Measurements from ENCODE around the gene PDGFC. TPM values are rescaled to one million over a fixed set of nuclear protein-coding genes. Genes with fewer than 3 reads are reported as not detected.

Gene PDGFC
- total RNA-seq, 1 donor from 2014 or later = 39.9 TPM

DNA sequence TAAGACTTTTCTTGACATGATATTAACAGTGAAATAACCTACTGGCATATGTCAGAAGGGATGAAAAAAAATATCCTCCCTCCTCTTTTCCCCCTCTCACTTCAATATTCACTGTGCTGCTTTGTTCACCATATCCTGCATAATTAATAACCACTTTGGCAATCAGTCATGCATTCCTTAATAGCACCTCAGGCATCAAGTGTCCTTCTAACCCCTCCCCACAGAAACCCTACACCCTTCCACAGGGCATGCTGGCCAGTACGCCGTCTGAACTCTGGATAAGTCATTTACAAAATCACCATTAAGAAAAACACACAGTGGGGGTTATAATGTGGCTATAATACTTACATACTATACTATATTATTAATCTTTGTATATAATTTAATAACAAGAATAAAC is 165.9 kb downstream of the PDGFC start:
- no peaks in the 10 kb centered on the region for H3K36me3 Mint-ChIP-seq
- TF ChIP-seq CTCF (conservative IDR thresholded peaks at IDR 0.05) = no peak
- H3K27ac Mint-ChIP-seq = peak overlapping the region; percentile 78
- H3K27me3 Mint-ChIP-seq = no peaks in the 10 kb centered on the region
- no peak for DNase-seq (ENCODE audit: extremely low spot score, unreplicated experiment)
- H3K4me3 Mint-ChIP-seq = peak overlapping the region; percentile 69
- peaks cover 23% of the 10 kb centered on the region for H3K4me1 Mint-ChIP-seq (ENCODE audit: unreplicated experiment)
- H3K9me3 Mint-ChIP-seq = no peaks in the 10 kb centered on the region

DNA sequence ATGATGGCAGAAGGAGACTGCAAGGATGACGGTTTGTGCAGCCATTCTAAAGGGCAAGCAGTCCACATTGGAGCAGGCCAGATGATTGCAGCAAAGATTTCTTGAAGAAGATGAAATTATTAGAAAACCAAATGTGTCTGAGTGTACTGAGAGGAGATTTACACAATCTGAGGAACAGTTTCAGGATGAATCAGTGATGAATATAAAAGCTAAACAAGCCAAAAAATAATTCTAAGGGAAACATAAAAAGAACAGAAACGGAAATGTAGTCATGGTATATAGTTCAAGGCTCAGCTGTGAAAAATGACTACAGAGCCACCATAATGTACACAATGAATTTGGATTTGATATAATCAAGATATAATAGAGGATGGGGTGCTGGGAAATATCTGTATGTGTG is 168.5 kb downstream of the PDGFC start:
- no peak for DNase-seq (ENCODE audit: extremely low spot score, unreplicated experiment)
- Mint-ChIP-seq H3K9me3 (no peaks in the 10 kb centered on the region), H3K27me3 (no peaks in the 10 kb centered on the region), H3K27ac (no peak overlapping the region), H3K4me1 (ENCODE audit: unreplicated experiment) (peaks cover 32% of the 10 kb centered on the region), H3K4me3 (no peak overlapping the region), H3K36me3 (no peaks in the 10 kb centered on the region)
- TF ChIP-seq CTCF (conservative IDR thresholded peaks at IDR 0.05) = no peak

DNA sequence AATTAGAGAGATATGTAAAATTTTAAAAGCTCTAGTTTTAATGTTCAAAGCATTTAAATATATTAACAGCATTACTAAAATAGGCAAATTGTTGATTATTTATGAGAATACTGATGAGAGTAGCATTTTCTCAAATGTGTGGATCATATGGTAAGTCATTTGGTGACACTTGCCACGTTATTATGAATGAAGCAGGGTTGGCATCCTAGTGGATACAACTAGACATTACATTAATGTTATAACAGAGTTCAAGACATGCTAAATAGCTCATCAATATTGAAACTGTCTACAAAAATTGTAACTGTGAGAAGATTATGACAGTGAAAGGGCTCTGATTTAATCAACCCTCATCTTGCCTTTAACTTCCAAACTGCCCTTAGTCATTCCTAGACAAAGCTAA is 171.1 kb downstream of the PDGFC start:
- H3K4me1 Mint-ChIP-seq (ENCODE audit: unreplicated experiment) = peaks cover 24% of the 10 kb centered on the region
- no peak overlapping the region for H3K27ac Mint-ChIP-seq
- DNase-seq (ENCODE audit: extremely low spot score, unreplicated experiment) = no peak
- H3K9me3 Mint-ChIP-seq = no peaks in the 10 kb centered on the region
- no peak overlapping the region for H3K4me3 Mint-ChIP-seq
- peaks cover 5% of the 10 kb centered on the region for H3K36me3 Mint-ChIP-seq
- peak; percentile 62 for TF ChIP-seq CTCF (conservative IDR thresholded peaks at IDR 0.05)
- H3K27me3 Mint-ChIP-seq = no peaks in the 10 kb centered on the region

GRCh38 chr4:156799121-156799589 is 172.4 kb downstream of the PDGFC start:
- H3K27ac Mint-ChIP-seq = peak overlapping the region; percentile 65

GRCh38 chr4:156798438-156798837 is 173.2 kb downstream of the PDGFC start:
- no peak overlapping the region for H3K27ac Mint-ChIP-seq
- H3K27me3 Mint-ChIP-seq = peaks cover 4% of the 10 kb centered on the region
- H3K9me3 Mint-ChIP-seq = no peaks in the 10 kb centered on the region
- peaks cover 25% of the 10 kb centered on the region for H3K4me1 Mint-ChIP-seq (ENCODE audit: unreplicated experiment)
- TF ChIP-seq CTCF (conservative IDR thresholded peaks at IDR 0.05) = no peak
- H3K4me3 Mint-ChIP-seq = no peak overlapping the region
- DNase-seq (ENCODE audit: extremely low spot score, unreplicated experiment) = no peak
- H3K36me3 Mint-ChIP-seq = peaks cover 5% of the 10 kb centered on the region

More at GRCh38 chr4:156799121-156799589, 172.4 kb downstream of the PDGFC start:
- DNase-seq (ENCODE audit: extremely low spot score, unreplicated experiment) = no peak
- Mint-ChIP-seq H3K36me3 (peaks cover 5% of the 10 kb centered on the region), H3K27me3 (peaks cover 2% of the 10 kb centered on the region), H3K4me1 (ENCODE audit: unreplicated experiment) (peaks cover 23% of the 10 kb centered on the region), H3K9me3 (no peaks in the 10 kb centered on the region), H3K4me3 (no peak overlapping the region)
- no peak for TF ChIP-seq CTCF (conservative IDR thresholded peaks at IDR 0.05)

DNA sequence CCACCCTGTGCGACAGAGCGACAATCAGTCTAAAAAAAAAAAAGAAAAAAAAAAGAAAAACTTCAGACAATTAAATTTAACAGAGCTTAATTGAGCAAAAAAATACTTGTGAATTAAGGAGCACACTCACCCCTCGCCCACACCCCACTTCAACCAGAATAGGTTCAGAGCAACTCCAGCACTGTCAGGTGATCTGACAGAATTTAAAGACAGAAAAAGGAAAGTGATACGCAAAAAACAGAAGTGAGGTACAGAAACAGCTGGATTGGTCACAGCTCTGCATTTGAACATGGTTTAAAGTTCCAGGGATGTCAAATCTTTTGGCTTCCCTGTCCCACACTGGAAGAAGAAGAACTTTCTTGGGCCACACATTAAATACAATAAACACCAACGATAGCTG is 174.4 kb downstream of the PDGFC start:
- Mint-ChIP-seq H3K36me3 (peaks cover 5% of the 10 kb centered on the region), H3K27ac (no peak overlapping the region), H3K27me3 (peaks cover 4% of the 10 kb centered on the region), H3K4me1 (ENCODE audit: unreplicated experiment) (peaks cover 20% of the 10 kb centered on the region), H3K9me3 (no peaks in the 10 kb centered on the region), H3K4me3 (no peak overlapping the region)
- TF ChIP-seq CTCF (conservative IDR thresholded peaks at IDR 0.05) = no peak
- DNase-seq (ENCODE audit: extremely low spot score, unreplicated experiment) = no peak
